Activated CD4-positive, alpha-beta T cell treated with anti-CD3 and anti-CD28 coated beads for 4 hours (primary cell): ENCODE results near the gene CSTA.

Experiments
- DNase-seq, 2 donors: peaks; one replicate each; pipeline ENCODE4 v3.0.0-alpha.2; 2020

The CSTA gene, protein sequence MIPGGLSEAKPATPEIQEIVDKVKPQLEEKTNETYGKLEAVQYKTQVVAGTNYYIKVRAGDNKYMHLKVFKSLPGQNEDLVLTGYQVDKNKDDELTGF

DNA sequence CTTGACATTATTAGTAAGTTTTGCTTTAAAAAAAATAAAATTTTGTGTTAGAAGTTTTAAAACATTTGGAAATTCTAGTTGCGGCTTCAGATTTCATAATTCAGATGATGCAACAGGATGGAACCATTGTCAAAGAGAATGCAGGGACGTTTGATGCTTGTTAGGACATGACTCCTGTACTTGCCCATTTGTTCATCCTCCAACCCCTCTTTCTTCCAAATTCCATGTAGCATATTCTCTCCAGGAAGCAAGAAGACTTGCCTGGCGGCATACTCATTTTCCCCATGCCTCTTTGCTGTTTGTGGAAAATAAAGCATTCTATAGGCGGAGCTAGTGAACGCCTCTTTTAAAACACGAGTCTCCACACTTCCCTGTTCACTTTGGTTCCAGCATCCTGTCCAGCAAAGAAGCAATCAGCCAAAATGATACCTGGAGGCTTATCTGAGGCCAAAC is at the start of gene CSTA:
TSS of gene CSTA (plus strand) at position 378 of the 453 bp plus-strand sequence. CDS start at position 423, 45 bp downstream.
- DNase-seq, result no peak

DNA sequence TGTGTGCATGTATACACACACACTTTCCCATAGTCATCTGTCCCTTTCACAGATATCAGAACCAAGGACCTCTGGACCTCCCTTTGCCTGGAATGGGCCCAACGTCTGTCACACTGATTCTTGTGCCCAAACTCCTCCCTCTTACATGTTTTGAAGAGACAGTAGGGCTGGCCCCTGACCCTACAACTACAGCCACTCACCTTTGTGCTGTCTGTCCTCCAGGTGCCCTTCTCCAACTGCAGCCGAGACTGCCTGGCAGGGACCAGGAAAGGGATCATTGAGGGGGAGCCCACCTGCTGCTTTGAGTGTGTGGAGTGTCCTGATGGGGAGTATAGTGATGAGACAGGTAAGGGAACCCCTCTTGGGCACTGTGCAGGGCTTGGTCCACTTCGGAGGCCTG is 43.2 kb upstream of the CSTA start:
- DNase-seq, result no peak

DNA sequence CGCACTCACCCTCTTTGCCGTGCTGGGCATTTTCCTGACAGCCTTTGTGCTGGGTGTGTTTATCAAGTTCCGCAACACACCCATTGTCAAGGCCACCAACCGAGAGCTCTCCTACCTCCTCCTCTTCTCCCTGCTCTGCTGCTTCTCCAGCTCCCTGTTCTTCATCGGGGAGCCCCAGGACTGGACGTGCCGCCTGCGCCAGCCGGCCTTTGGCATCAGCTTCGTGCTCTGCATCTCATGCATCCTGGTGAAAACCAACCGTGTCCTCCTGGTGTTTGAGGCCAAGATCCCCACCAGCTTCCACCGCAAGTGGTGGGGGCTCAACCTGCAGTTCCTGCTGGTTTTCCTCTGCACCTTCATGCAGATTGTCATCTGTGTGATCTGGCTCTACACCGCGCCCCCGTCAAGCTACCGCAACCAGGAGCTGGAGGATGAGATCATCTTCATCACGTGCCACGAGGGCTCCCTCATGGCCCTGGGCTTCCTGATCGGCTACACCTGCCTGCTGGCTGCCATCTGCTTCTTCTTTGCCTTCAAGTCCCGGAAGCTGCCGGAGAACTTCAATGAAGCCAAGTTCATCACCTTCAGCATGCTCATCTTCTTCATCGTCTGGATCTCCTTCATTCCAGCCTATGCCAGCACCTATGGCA is 41.1 kb upstream of the CSTA start:
- no peak for DNase-seq

DNA sequence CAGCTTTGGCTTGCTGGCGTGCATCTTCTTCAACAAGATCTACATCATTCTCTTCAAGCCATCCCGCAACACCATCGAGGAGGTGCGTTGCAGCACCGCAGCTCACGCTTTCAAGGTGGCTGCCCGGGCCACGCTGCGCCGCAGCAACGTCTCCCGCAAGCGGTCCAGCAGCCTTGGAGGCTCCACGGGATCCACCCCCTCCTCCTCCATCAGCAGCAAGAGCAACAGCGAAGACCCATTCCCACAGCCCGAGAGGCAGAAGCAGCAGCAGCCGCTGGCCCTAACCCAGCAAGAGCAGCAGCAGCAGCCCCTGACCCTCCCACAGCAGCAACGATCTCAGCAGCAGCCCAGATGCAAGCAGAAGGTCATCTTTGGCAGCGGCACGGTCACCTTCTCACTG is 40.6 kb upstream of the CSTA start:
- DNase-seq, result no peak

DNA sequence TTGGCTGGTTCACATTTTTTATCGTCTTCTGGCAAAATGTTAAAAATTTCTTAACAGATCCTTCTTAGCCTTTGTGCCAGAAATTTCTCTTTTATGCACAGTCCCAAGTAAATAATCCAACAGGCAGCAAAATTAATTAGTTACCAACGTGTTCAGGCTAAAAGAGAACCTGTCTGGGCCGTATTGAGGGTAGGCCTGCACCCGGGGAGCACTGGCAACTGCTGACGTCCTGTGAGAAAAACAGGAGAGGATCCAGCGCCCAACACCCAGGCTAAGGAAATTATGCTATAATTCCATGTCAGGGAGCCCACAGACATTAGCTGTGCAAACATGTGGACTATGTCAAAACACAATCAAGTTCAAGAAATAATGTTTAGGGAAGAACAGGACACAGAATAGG is 30.7 kb upstream of the CSTA start:
- no peak for DNase-seq

DNA sequence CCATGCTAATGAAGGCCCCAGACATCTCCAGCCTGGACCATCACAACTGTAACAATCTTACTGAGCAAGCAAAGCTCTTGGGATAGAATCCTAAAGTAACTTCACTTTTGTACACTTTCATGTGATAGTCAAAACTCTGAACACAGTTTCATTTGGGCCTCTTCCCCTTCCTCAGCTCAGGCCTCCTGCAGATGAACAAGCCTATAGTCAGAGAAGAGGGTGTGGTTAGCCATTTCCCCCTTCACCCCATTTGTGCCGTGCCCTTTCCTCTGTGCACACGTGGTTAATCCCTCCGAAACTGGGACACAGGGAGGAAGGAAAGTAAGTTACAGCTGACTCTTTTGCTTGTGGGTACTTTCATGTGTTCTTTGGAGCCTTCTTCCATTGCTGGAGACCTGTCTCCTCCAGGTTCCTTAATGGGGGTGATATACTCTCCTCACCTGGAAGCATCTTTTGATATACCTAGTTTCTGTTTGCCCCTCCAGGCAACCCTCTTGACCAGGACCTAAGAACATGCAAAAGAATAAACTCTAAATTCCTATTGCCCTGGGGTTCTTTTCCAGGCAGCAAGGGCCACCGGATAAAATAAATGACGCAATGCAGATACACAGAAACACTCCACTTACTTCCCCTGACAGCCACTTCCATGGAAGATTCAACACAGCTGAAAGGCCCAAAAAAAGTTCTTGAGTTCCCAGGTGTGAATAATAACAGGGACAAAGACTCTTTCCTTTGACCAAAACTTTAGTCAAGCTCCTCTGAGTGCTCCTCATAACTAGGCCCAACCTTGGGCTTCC is 29.6 kb upstream of the CSTA start:
- no peak for DNase-seq

DNA sequence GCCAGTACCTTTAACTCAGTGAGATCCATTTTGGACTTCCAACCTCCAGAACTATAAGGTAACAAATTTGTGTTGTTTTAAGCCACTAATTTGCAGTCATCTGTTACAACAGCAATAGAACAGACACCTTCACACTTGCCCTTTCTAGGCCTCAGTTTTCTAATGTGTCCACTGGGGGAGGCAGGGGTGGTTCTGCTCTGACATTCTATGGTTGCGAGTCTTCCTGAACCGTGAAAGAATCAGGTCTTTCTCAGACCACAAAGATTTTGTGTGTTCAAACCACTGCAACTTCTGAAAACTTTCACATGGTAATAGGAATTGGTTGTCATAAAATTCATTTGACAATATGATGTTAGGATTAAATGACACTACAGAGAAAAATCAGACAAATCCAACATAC is 26.8 kb upstream of the CSTA start:
- DNase-seq, result no peak

DNA sequence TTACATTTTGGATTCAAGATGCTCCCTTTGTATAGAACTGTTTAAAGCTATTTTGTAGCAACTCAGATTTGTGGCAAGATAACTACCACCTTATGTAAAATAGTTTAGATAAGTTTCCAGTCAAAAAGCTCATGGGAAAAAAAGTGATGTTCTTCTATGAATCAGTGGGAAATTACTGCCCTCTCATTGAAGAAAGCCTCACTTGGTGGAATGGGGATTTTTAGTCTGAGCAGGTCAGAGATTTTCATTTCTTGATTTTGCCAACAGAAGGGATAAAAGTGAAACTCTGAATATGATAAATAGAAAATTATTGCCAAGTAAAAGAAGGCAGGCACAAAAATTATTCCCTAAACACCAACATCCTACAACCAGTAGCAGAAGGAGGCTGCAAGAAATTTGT is 25.8 kb upstream of the CSTA start:
- DNase-seq, result no peak

DNA sequence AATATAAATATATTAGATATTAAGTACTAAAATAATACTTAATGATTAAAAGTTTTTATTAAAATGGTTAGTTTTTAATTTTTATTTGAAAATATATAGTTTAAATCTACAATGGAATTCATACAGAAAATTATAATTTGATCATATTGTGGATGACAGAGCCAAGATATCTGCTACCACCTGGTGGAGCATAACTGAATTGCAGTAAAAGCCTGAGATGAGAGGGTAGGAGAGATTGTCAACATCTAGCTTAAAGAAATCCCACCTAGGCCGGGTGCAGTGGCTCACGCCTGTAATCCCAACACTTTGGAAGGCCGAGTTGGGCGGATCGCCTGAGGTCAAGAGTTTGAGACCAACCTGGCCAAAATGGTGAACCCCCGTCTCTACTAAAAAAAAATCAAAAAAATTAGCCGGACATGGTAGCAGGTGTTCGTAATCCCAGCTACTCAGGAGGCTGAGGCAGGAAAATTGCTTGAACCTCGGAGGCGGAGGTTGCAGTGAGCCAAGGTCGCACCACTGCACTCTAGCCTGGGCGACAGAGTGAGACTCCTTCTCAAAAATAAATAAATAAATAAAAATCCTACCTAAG is 25.1 kb upstream of the CSTA start:
- peak in 1 of 2 donors; percentile 59 for DNase-seq

DNA sequence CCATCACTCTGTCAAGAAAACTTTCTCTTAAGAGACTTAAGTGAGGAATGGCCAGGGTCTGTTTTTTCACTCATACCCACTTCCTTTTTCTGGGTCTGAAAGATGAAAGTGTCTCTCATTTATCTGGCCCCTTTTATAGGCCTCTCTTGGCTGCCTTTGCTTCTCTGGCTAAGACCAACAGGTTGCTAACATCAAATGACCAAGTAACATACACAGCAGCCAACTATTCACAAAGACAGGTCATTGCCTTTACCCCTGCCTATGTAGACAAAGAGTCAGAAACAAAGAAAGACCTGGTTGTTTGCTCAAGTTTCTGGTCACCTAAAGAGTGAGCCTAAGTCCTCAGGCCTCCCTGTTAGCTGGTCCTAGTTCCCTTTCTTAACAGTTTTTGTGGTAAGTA is 24.0 kb upstream of the CSTA start:
- no peak for DNase-seq

DNA sequence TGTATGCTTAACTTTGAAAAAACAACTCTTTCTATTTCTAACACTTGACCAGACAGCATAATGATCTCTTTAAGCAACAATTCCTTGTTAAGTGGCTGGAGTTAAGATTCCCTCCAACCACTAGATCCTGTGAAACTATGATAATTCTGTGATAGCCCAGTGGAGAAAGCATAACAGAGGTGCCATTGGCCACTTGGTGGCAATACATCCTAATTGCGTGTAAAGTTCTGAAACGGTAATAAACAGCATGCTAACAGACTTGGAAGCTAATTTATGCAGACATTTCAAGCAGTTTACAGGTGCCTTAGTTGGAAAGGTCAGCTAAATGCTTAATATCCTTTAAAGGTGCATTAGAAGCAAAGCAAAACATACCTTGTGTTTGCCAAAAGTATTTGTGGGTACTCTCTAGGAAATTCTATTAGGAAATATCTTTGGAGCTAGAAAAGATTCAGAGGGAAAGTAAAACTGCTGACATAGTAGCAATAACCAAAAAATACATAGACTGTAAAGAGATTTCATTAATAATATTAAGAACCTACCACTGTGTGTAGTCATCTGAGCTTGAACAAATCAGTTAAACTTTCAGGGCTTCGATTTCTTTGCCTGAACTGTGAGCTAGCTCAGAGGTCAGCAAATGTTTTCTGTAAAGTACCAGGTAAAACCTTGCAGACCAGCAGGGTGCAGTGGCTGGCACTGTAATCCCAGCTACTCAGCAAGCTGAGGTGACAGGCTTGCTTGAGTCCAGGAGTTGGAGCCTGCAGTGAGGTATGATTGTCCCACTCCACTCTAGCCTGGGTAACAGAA is 19.0 kb upstream of the CSTA start:
- no peak for DNase-seq

DNA sequence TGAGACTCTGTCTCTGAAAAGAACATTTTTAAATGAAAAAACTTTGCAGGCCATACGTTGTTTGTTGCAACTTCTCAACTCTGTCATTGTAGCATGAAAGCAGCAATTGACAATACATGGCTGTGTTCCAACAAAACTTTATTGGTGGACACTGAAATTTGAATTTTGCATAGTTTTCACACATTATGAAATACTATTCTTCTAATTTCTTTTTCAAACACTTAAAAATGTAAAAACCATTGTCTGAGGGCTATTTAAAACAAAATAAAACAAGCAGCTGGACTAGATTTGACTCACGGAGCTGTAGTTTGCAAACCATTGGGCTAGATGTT is 18.5 kb upstream of the CSTA start:
- DNase-seq, result no peak

DNA sequence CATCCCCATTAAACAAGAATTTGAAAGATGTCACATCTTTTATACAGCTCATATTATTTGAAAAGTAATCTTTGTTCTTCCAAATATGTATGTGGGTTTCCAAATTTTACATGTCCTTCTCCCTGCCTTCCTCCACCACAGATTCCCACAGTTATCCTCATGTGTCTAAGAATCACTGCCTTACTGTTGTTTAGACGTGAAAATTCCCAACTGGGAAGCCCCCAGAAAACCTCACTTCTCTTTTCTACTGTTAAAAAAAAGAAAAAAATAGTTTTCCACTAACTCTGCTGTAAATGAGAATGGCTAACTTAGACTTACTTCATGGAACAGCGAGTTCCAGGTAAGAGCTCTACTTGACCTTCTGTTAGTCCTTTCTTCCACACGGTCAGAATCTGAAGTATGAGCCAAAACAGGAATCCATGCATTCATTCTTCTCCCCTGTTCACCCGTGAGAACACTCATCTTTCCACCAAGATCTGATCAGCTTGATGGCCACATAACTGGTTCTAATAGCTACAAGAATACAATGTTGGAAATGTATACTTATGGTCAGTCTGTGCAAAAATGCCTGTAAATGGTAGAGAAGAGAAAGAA is 17.9 kb upstream of the CSTA start:
- DNase-seq, result no peak

DNA sequence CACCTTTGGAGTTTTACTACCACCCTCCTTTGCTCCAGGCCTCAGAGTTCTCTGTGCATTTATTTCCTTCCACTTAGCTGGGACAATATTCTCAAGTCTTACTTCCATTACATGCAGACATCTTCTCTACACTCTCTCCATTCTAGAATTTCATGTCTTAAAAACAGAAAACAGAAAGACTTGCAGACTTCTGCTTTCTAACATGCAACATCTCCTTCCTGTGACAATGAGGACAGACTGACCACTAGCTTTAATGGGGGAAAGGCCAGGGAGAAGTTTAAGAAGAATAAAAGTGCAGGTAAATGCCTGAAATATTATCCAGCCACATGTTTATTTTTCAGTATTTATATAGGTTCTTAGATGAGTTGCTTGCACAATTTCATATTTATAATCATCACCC is 17.1 kb upstream of the CSTA start:
- no peak for DNase-seq

DNA sequence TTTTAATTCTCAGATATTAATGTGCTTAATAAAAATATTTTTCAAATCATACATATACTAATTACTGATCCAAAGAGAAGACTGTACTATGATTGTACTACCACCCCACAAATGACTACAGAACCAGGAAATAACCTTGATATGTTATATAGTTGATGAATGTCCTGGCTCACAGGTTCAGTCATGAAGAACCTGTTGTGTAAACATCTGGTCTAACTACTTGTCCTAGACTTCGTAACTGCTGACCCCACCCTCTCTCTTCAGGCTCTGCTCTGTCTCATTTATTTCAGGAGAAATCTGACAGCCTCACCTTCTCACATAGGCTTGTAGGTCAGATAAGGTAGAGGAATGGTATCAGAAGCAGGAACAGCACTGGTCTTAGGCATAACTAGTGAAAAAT is 14.7 kb upstream of the CSTA start:
- DNase-seq, result no peak

DNA sequence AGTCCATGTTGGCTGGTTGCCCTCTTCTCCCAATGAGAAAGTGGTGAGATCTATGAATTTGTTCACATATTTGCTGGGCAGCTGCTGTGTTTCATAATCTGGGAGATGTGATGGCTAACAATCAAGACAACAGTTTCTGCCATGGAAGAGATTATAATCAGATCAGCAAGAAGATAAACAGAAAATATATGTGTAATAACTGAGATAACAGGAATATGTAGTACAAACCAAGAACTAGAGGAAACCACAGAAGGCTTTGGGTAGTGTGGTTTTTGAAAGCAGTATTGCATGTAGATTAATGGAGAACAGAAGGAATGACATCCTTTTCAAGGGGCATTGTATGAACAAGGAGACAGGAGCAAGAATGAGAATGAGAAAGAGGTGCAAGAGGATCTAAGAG is 12.2 kb upstream of the CSTA start:
- DNase-seq, result no peak

DNA sequence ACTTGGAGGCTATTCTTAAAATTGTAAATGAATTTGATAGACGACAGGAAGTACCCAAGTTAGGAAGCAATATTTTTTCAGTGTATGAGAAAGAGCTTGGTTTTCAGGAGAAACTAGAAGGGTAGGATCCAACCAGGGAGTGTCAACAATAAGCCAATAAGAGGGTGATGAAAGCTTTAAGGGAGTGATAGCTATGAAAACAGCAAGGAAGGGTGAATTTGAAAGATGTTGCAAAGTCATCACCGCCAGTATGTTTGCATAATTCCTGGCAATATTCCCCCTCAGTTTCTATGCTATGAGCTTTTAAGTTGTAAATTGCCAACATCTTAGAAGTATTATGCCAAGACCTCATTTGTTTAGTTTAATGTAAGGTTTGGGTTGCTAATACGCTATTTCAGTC is 11.8 kb upstream of the CSTA start:
- no peak for DNase-seq

DNA sequence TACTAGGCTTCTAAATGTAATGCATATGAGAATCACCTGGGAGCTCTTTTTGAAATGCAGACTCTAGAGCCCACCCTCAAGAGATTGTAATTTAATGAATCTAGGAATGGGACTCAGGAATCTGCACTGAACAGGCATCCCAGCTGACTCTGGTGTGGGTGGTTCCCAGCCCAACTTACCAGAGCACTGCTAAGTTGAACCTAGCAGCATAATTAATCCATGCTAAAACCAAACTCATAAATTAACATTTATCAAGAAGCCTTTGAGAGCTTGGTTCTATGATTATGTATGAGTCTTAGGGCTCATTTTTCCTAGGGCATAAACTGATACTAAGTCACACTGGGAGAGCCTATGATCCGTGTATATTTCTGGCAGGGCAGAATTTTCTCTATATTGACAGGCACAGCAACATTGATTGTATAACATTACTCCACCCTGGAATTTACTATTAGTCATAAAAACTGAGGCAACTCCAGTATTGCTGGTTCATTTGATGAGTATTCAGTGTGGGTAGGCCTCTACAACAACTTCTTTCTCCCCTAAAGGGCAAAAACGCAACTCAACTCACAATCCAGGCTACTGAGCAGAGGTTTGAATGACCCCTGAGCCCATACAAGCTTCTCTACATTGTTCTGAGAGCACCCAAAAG is 10.7 kb upstream of the CSTA start:
- DNase-seq, result no peak

DNA sequence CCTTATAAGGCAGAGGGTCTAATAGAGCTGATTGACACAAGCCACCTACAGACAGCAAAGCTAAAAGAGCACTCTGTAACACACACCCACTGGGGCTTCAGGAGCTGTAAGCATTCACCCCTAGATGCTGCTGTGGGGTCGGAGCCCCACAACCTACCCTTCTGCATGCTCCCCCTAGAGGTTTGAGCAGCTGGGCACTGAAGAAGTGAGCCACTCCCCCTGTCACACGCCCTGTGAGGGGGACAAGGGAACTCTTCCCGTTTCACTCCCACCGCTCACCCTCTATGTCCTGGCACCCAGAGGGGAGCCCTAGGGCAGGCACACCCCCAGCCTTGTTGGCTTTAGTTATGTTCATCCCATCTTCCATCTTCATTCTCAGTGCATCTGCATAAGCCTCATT is 9.4 kb upstream of the CSTA start:
- DNase-seq, result no peak

DNA sequence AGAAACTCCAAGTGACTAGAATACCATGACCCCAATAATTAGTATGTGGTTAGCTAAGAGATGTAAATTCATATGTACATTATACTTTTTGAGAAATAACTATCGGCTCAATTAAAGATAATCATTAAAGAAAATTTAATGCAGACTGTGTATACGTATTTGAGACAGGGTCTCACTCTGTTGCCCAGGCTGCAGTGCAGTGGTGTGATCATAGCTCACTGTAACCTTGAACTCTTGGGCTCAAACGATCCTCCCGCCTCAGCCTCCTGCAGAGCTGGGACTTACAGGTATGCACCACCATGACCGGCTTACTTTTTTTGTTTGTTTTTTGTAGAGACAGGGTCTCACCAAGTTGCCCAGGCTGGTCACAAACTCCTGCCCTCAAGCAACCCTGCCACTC is 8.7 kb upstream of the CSTA start:
- DNase-seq, result no peak

DNA sequence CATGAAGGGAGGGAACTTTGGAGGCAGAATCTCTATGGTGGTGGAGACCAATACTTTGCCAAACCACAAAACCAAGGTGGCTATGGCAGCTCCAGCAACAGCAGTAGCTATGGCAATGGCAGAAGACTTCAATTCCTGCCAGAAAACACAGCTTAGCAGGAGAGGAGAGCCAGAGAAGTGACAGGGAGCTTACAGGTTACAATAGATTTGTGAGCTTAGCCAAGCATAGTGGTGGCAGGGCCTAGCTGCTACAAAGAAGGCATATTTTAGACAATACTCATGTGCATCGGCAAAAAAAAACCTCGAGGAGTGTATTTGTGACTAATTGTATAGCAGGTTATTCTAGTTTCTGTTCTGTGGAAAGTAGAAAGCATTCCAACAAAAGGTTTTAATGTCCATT is 6.4 kb upstream of the CSTA start:
- no peak for DNase-seq
